ENCODE data around the gene CCDC177.

DNA sequence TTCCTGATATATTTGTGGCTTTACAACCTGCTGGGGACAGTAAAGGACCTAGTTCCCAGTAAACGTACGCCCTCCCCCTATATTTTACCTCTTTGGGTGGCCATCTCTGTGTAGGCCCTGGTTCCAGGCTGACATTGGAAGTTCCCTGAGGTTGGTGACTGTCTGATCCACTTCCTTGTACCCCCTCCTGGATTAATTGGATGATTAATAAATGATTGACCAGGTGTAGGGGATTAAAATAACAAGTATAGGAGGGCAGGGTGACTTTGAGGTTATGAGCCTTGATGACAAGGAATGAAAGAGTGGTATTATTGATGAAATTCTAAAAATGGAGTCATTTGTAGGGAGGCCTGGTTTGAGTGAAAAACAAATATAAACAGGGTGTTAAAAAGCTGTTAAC, 46.3 kb upstream of the CCDC177 start:
- TF ChIP-seq POLR2A (IDR thresholded peaks at IDR 0.05), result no peak
- TF ChIP-seq, protein P1, sequence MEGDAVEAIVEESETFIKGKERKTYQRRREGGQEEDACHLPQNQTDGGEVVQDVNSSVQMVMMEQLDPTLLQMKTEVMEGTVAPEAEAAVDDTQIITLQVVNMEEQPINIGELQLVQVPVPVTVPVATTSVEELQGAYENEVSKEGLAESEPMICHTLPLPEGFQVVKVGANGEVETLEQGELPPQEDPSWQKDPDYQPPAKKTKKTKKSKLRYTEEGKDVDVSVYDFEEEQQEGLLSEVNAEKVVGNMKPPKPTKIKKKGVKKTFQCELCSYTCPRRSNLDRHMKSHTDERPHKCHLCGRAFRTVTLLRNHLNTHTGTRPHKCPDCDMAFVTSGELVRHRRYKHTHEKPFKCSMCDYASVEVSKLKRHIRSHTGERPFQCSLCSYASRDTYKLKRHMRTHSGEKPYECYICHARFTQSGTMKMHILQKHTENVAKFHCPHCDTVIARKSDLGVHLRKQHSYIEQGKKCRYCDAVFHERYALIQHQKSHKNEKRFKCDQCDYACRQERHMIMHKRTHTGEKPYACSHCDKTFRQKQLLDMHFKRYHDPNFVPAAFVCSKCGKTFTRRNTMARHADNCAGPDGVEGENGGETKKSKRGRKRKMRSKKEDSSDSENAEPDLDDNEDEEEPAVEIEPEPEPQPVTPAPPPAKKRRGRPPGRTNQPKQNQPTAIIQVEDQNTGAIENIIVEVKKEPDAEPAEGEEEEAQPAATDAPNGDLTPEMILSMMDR (IDR thresholded peaks at IDR 0.05), result no peak

All from thyroid gland (tissue), 4 donors.